ENCODE measurements around the gene SH3BP1.
"Not testable (repeated sequence)": the region's sequence is repeated elsewhere in the genome, so short reads cannot be mapped to it uniquely, and the experiment has no call there.

Gene SH3BP1

DNA sequence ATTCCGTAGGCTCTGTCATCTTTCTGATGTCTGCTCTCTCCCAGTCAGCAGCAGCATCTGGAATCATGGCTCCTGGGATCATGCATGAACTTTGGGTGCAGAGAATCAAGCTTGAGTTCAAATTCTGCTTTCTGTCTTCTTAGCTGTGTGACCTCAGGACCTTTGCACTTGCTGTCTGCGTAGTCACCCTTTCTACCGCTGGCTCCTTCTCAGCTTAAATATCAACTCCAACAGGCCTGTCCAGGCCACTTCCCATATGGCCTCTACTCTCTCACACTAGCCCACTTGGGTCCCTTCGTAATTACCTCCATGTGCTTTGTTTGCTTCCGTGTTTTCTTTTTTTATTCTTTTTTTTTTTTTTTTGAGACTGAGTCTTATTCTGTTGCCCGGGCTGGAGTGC, 35.4 kb upstream of the SH3BP1 start:
- TF ChIP-seq, protein P1, sequence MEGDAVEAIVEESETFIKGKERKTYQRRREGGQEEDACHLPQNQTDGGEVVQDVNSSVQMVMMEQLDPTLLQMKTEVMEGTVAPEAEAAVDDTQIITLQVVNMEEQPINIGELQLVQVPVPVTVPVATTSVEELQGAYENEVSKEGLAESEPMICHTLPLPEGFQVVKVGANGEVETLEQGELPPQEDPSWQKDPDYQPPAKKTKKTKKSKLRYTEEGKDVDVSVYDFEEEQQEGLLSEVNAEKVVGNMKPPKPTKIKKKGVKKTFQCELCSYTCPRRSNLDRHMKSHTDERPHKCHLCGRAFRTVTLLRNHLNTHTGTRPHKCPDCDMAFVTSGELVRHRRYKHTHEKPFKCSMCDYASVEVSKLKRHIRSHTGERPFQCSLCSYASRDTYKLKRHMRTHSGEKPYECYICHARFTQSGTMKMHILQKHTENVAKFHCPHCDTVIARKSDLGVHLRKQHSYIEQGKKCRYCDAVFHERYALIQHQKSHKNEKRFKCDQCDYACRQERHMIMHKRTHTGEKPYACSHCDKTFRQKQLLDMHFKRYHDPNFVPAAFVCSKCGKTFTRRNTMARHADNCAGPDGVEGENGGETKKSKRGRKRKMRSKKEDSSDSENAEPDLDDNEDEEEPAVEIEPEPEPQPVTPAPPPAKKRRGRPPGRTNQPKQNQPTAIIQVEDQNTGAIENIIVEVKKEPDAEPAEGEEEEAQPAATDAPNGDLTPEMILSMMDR (conservative IDR thresholded peaks at IDR 0.05; ENCODE audit: low read length): no peak
- H3K4me3 ChIP-seq (ENCODE audit: low read length): no peak overlapping the region
- DNase-seq (ENCODE audit: low read depth): no peak

GRCh38 chr22:37604875-37605274, 34.6 kb upstream of the SH3BP1 start:
- no peak overlapping the region for H3K4me3 ChIP-seq (ENCODE audit: low read length)
- TF ChIP-seq, protein P1 (conservative IDR thresholded peaks at IDR 0.05; ENCODE audit: low read length): no peak
- DNase-seq (ENCODE audit: low read depth): no peak

GRCh38 chr22:37607010-37607934, 32.2 kb upstream of the SH3BP1 start:
- TF ChIP-seq, protein P1 (conservative IDR thresholded peaks at IDR 0.05; ENCODE audit: low read length): peak; percentile 89
- peak; percentile 33 for DNase-seq (ENCODE audit: low read depth)
- peak overlapping the region; percentile 17; the same call in 1 of the 2 replicates for H3K4me3 ChIP-seq (ENCODE audit: low read length)

GRCh38 chr22:37607935-37608476, 31.5 kb upstream of the SH3BP1 start:
- TF ChIP-seq, protein P1 (conservative IDR thresholded peaks at IDR 0.05; ENCODE audit: low read length): no peak
- H3K4me3 ChIP-seq (ENCODE audit: low read length): peak overlapping the region; percentile 73
- DNase-seq (ENCODE audit: low read depth): no peak

DNA sequence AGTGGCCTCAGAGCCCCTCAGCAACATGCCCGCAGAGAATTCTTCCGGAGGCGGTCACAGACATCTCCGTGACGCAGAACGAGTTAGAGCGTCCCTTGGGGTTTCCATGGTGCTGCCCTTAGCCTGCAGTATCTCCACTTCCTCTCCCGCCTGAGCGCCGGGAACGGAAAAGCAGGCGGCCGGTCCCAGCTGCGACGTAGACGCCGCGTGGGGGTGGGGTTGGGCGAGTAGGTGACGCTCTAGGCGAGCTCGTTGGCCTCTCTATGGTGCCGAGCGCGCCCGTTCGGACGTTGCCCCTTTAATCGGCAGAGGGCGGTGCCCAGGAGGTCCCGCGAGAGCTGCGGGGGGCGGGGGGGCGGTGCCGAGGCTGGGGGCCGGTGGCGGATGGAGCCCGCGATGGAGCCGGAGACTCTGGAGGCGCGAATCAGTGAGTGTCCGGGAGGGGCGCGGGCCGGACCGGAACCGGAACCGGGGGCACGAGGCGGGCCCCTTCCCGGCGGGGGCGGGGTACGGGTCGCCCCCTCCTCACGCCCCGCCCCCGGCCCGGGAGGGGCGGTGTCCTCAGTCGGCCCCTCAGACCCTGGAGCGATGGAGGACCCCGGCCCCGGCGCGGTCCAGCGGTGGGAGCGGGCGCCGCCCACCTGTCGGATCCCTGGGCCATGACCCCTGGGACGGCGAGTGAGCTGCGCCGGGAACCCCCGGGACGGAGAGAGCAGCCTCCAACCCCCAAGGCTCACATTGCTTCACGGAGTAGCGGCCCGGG, 30.8 kb upstream of the SH3BP1 start, which contains the start of gene GGA1:
GGA1 (plus strand) TSS at position 358 of the 763 bp plus-strand sequence; CDS start at position 385, 27 bp downstream.
- TF ChIP-seq, protein P1 (conservative IDR thresholded peaks at IDR 0.05; ENCODE audit: low read length): no peak

GRCh38 chr22:37609240-37610152, 30.0 kb upstream of the SH3BP1 start:
- DNase-seq (ENCODE audit: low read depth): no peak
- H3K4me3 ChIP-seq (ENCODE audit: low read length): peak overlapping the region; percentile 83
- TF ChIP-seq, protein P1 (conservative IDR thresholded peaks at IDR 0.05; ENCODE audit: low read length): no peak

More for the DNA sequence above, 30.8 kb upstream of the SH3BP1 start, which contains the start of gene GGA1:
- peak within 1 kb of the TSS; percentile 83 for H3K4me3 ChIP-seq (ENCODE audit: low read length)
- peak; percentile 96 for DNase-seq (ENCODE audit: low read depth)

DNA sequence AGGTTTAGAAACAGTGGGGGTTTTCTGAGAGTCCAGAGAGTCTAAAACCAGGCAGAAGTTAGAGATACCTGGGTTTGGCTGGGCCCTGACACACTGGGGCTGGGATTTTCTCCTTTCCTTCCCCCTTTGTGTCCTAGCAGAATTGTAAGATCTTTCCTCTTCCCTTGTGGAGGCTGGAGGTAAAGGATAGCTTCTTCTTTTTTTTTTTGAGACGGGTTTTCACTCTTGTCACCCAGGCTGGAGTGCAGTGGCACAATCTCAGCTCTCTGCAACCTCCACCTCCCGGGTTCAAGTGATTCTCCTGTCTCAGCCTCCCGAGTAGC, 29.4 kb upstream of the SH3BP1 start:
- DNase-seq (ENCODE audit: low read depth): not testable (repeated sequence)
- peak overlapping the region; percentile 83 for H3K4me3 ChIP-seq (ENCODE audit: low read length)
